ENCODE data around the gene KLRC1. TPM values are rescaled to one million over a fixed set of nuclear protein-coding genes. Genes with fewer than 3 reads are reported as not detected.

KLRC1 gene
- total RNA-seq, 1 experiment from 2014 or later = not detected

DNA sequence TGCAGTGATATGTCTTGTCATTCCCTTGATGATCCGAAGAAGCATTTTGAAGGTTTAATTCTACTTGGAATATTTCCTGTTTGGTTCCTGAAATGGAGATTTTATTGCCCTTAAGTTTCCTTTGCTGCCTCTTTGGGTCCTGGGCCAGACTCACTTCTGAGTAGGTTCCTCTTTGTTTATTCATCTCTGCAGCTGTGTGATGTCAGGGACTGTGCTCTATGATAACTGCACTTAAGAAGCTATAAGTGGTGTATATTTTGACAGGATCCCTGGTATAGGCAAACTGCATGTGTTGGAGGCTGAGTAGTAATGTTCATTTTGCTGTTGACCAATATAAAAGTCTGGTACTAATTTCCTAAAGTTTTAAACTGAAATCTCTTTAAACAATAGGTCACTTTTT is 43.8 kb downstream of the KLRC1 start, which contains the start of gene KLRC4:
TSS of gene KLRC4 (minus strand) at position 366 of the 400 bp plus-strand sequence. CDS start at position 184, 182 bp downstream.
- Mint-ChIP-seq H3K9me3 (ENCODE audit: low read depth, unreplicated experiment) (no peaks in the 10 kb centered on the region), H3K4me3 (ENCODE audit: low read depth, unreplicated experiment) (no peak within 1 kb of the TSS), H3K36me3 (ENCODE audit: insufficient read depth, unreplicated experiment) (no peaks in the 10 kb centered on the region), H3K4me1 (ENCODE audit: low read depth, unreplicated experiment) (no peaks in the 10 kb centered on the region), H3K27me3 (ENCODE audit: unreplicated experiment) (no peaks in the 10 kb centered on the region), H3K27ac (ENCODE audit: unreplicated experiment) (no peak within 1 kb of the TSS)
- CTCF ChIA-PET = no interaction called here
- no peak for DNase-seq
- TF ChIP-seq, protein P1, sequence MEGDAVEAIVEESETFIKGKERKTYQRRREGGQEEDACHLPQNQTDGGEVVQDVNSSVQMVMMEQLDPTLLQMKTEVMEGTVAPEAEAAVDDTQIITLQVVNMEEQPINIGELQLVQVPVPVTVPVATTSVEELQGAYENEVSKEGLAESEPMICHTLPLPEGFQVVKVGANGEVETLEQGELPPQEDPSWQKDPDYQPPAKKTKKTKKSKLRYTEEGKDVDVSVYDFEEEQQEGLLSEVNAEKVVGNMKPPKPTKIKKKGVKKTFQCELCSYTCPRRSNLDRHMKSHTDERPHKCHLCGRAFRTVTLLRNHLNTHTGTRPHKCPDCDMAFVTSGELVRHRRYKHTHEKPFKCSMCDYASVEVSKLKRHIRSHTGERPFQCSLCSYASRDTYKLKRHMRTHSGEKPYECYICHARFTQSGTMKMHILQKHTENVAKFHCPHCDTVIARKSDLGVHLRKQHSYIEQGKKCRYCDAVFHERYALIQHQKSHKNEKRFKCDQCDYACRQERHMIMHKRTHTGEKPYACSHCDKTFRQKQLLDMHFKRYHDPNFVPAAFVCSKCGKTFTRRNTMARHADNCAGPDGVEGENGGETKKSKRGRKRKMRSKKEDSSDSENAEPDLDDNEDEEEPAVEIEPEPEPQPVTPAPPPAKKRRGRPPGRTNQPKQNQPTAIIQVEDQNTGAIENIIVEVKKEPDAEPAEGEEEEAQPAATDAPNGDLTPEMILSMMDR (IDR thresholded peaks at IDR 0.05; ENCODE audit: unreplicated experiment) = no peak
- BruUV-seq (replicated peaks) = no TSS peak
- intact Hi-C loops (cut with micrococcal nuclease; ENCODE audit: unreplicated experiment) = no loop called here

DNA sequence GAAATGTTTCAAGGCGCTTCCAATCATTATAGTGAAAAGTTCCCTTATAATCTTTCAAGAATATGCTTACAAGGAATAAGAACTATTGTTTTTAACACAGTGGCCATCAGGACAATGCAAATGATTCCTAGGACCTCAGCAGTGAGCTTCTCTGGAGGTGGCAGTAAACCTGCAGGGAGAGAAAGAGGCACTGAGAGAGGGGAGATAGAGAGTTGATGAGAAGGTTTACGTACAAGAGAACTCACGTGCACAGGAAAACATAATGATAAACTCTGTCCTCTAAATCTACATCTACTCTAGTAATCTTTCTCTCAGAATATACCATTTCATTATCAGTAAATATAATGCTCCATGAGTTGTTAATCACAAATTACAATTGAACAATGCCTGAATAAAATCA is 44.3 kb downstream of the KLRC1 start:
- Mint-ChIP-seq H3K27me3 (ENCODE audit: unreplicated experiment) (no peaks in the 10 kb centered on the region), H3K9me3 (ENCODE audit: low read depth, unreplicated experiment) (no peaks in the 10 kb centered on the region), H3K27ac (ENCODE audit: unreplicated experiment) (no peak overlapping the region), H3K36me3 (ENCODE audit: insufficient read depth, unreplicated experiment) (no peaks in the 10 kb centered on the region), H3K4me1 (ENCODE audit: low read depth, unreplicated experiment) (no peaks in the 10 kb centered on the region), H3K4me3 (ENCODE audit: low read depth, unreplicated experiment) (no peak overlapping the region)
- CTCF ChIA-PET = no interaction called here
- BruUV-seq (replicated peaks) = no TSS peak
- no peak for DNase-seq
- intact Hi-C loops (cut with micrococcal nuclease; ENCODE audit: unreplicated experiment) = no loop called here
- TF ChIP-seq, protein P1 (IDR thresholded peaks at IDR 0.05; ENCODE audit: unreplicated experiment) = no peak

DNA sequence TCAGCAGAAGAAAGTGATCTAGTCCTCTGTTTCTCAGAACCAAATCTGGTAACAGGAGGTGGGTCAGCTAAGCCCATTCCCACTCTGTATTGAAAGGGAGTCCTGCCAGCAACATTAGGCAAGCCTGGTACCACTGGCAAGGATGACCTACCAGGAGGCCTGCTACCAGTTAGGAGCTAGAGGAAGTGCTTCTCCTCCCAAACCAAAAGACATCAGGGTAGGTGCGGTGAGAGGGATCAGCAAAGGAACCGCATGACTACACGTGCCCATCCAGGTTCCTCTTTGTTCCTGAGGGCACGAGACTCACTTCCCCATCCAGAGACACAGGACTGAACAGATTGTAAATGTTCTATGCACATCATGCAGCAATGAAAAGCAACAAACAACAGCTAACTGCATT is 46.5 kb downstream of the KLRC1 start:
- no peak for DNase-seq
- intact Hi-C loops (cut with micrococcal nuclease; ENCODE audit: unreplicated experiment) = no loop called here
- no peaks in the 10 kb centered on the region for H3K9me3 Mint-ChIP-seq (ENCODE audit: low read depth, unreplicated experiment)
- no peaks in the 10 kb centered on the region for H3K36me3 Mint-ChIP-seq (ENCODE audit: insufficient read depth, unreplicated experiment)
- TF ChIP-seq, protein P1 (IDR thresholded peaks at IDR 0.05; ENCODE audit: unreplicated experiment) = no peak
- H3K4me1 Mint-ChIP-seq (ENCODE audit: low read depth, unreplicated experiment) = no peaks in the 10 kb centered on the region
- CTCF ChIA-PET = no interaction called here
- no peaks in the 10 kb centered on the region for H3K27me3 Mint-ChIP-seq (ENCODE audit: unreplicated experiment)
- H3K4me3 Mint-ChIP-seq (ENCODE audit: low read depth, unreplicated experiment) = no peak overlapping the region
- no peak overlapping the region for H3K27ac Mint-ChIP-seq (ENCODE audit: unreplicated experiment)
- BruUV-seq (replicated peaks) = no TSS peak

DNA sequence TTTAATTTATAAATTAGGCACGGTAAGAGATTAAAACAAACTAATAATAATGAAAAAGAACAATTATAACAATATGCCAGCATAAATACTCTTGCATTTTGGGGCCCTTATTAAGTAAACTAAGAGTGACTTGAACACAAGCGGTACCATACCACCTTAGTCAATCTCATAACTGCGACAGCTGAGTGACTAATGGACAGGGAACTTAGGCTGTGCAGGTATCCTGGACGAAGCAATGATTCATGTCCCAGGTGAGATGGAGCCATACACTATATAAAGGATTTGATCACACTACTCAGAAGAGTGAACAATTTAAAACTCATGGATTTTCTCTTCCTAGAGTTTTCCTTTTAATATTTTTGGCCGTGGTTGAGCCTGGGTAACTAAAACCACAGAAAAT is 47.9 kb downstream of the KLRC1 start:
- Mint-ChIP-seq H3K4me3 (ENCODE audit: low read depth, unreplicated experiment) (no peak overlapping the region), H3K27ac (ENCODE audit: unreplicated experiment) (no peak overlapping the region), H3K27me3 (ENCODE audit: unreplicated experiment) (no peaks in the 10 kb centered on the region), H3K9me3 (ENCODE audit: low read depth, unreplicated experiment) (no peaks in the 10 kb centered on the region), H3K36me3 (ENCODE audit: insufficient read depth, unreplicated experiment) (no peaks in the 10 kb centered on the region), H3K4me1 (ENCODE audit: low read depth, unreplicated experiment) (no peaks in the 10 kb centered on the region)
- no peak for DNase-seq
- no TSS peak for BruUV-seq (replicated peaks)
- TF ChIP-seq, protein P1 (IDR thresholded peaks at IDR 0.05; ENCODE audit: unreplicated experiment) = no peak
- intact Hi-C loops (cut with micrococcal nuclease; ENCODE audit: unreplicated experiment) = no loop called here
- CTCF ChIA-PET = no interaction called here
